ENCODE measurements around the gene ARHGAP15. TPM values are rescaled to one million over a fixed set of nuclear protein-coding genes. Genes with fewer than 3 reads are reported as not detected.

The ARHGAP15 gene
- total RNA-seq, 3 donors from 2014 or later (not counting 1 experiment from before 2014, with no cell fraction given) = 148 to 168 (median 165) TPM

GRCh38 chr2:143469323-143469722, 340.1 kb downstream of the ARHGAP15 start:
- Histone ChIP-seq H3K36me3 (ENCODE audit: control insufficient read depth, insufficient read depth, low read length) (no peaks in the 10 kb centered on the region), H3K4me3 (ENCODE audit: low read length) (no peak overlapping the region), H3K27ac (ENCODE audit: low read length) (no peak overlapping the region), H3K27me3 (ENCODE audit: control insufficient read depth, insufficient read depth, low read length) (no peaks in the 10 kb centered on the region), H3K9me3 (ENCODE audit: control insufficient read depth, insufficient read depth, low read length) (no peaks in the 10 kb centered on the region), H3K4me1 (ENCODE audit: control insufficient read depth, insufficient read depth, low read length) (no peaks in the 10 kb centered on the region)
- no peak for TF ChIP-seq CTCF (IDR thresholded peaks at IDR 0.05)
- intact Hi-C loops (cut with micrococcal nuclease) = no loop called here
- ATAC-seq = no peak
- DNase-seq = no peak
- H3K27me3 Mint-ChIP-seq (ENCODE audit: low read depth in 2 of 2) = no peaks in the 10 kb centered on the region
- no peaks in the 10 kb centered on the region for H3K36me3 Mint-ChIP-seq
- WGBS (ENCODE audit: insufficient coverage) = 96% methylated on average over 7 of the region's 7 CpGs
- H3K4me3 Mint-ChIP-seq = no peak overlapping the region
- no peak overlapping the region for H3K27ac Mint-ChIP-seq
- H3K4me1 Mint-ChIP-seq = peaks cover 21 to 25% of the 10 kb centered on the region in 2 donors
- H3K9me3 Mint-ChIP-seq = no peaks in the 10 kb centered on the region

GRCh38 chr2:143471550-143471949, 342.3 kb downstream of the ARHGAP15 start:
- H3K9me3 Mint-ChIP-seq = no peaks in the 10 kb centered on the region
- intact Hi-C loops (cut with micrococcal nuclease) = no loop called here
- ATAC-seq = no peak
- H3K4me3 Mint-ChIP-seq = no peak overlapping the region
- peaks cover 28 to 32% of the 10 kb centered on the region in 2 donors for H3K4me1 Mint-ChIP-seq
- no peaks in the 10 kb centered on the region for H3K36me3 Mint-ChIP-seq
- Histone ChIP-seq H3K36me3 (ENCODE audit: control insufficient read depth, insufficient read depth, low read length) (no peaks in the 10 kb centered on the region), H3K4me3 (ENCODE audit: low read length) (no peak overlapping the region), H3K27me3 (ENCODE audit: control insufficient read depth, insufficient read depth, low read length) (no peaks in the 10 kb centered on the region), H3K4me1 (ENCODE audit: control insufficient read depth, insufficient read depth, low read length) (no peaks in the 10 kb centered on the region), H3K27ac (ENCODE audit: low read length) (no peak overlapping the region), H3K9me3 (ENCODE audit: control insufficient read depth, insufficient read depth, low read length) (no peaks in the 10 kb centered on the region)
- no peak for DNase-seq
- WGBS (ENCODE audit: insufficient coverage) = 100% methylated on average over 1 of the region's 1 CpG
- TF ChIP-seq CTCF (IDR thresholded peaks at IDR 0.05) = no peak
- no peak overlapping the region for H3K27ac Mint-ChIP-seq
- no peaks in the 10 kb centered on the region for H3K27me3 Mint-ChIP-seq (ENCODE audit: low read depth in 2 of 2)

GRCh38 chr2:143473216-143473615, 344.0 kb downstream of the ARHGAP15 start:
- DNase-seq (no peak), ATAC-seq (no peak)
- H3K4me3 ChIP-seq (ENCODE audit: low read length) = no peak overlapping the region
- Mint-ChIP-seq H3K27me3 (ENCODE audit: low read depth in 2 of 2) (no peaks in the 10 kb centered on the region), H3K4me1 (peaks cover 39 to 42% of the 10 kb centered on the region in 2 donors), H3K36me3 (no peaks in the 10 kb centered on the region), H3K9me3 (no peaks in the 10 kb centered on the region), H3K27ac (no peak overlapping the region), H3K4me3 (no peak overlapping the region)
- no peaks in the 10 kb centered on the region for H3K4me1 ChIP-seq (ENCODE audit: control insufficient read depth, insufficient read depth, low read length)
- WGBS (ENCODE audit: insufficient coverage) = 90% methylated on average over 3 of the region's 3 CpGs
- no peaks in the 10 kb centered on the region for H3K27me3 ChIP-seq (ENCODE audit: control insufficient read depth, insufficient read depth, low read length)
- TF ChIP-seq CTCF (IDR thresholded peaks at IDR 0.05) = no peak
- H3K27ac ChIP-seq (ENCODE audit: low read length) = no peak overlapping the region
- intact Hi-C loops (cut with micrococcal nuclease) = no loop called here
- no peaks in the 10 kb centered on the region for H3K9me3 ChIP-seq (ENCODE audit: control insufficient read depth, insufficient read depth, low read length)
- no peaks in the 10 kb centered on the region for H3K36me3 ChIP-seq (ENCODE audit: control insufficient read depth, insufficient read depth, low read length)

GRCh38 chr2:143473820-143474219, 344.6 kb downstream of the ARHGAP15 start:
- Mint-ChIP-seq H3K36me3 (no peaks in the 10 kb centered on the region), H3K27me3 (ENCODE audit: low read depth in 2 of 2) (no peaks in the 10 kb centered on the region), H3K4me1 (peaks cover 35 to 40% of the 10 kb centered on the region in 2 donors), H3K9me3 (no peaks in the 10 kb centered on the region), H3K4me3 (no peak overlapping the region), H3K27ac (no peak overlapping the region)
- Histone ChIP-seq H3K9me3 (ENCODE audit: control insufficient read depth, insufficient read depth, low read length) (no peaks in the 10 kb centered on the region), H3K4me3 (ENCODE audit: low read length) (no peak overlapping the region), H3K36me3 (ENCODE audit: control insufficient read depth, insufficient read depth, low read length) (no peaks in the 10 kb centered on the region), H3K27ac (ENCODE audit: low read length) (no peak overlapping the region), H3K4me1 (ENCODE audit: control insufficient read depth, insufficient read depth, low read length) (no peaks in the 10 kb centered on the region), H3K27me3 (ENCODE audit: control insufficient read depth, insufficient read depth, low read length) (no peaks in the 10 kb centered on the region)
- DNase-seq (no peak), ATAC-seq (no peak)
- intact Hi-C loops (cut with micrococcal nuclease) = no loop called here
- no peak for TF ChIP-seq CTCF (IDR thresholded peaks at IDR 0.05)
- 100% methylated on average over 3 of the region's 3 CpGs for WGBS (ENCODE audit: insufficient coverage)

Data from natural killer cell (primary cell).